Endothelial cell of umbilical vein (primary cell): ENCODE results near the gene FOXD2.

Experiments used
- EZH2 ChIP-seq: IDR thresholded peaks from 2 replicates; pipeline ENCODE4 v1.6.1; 2012; ENCODE audit warnings: borderline replicate concordance, low read depth, mild to moderate bottlenecking, moderate library complexity, low read length, inconsistent platforms; ENCODE audit not compliant: severe bottlenecking
- JUN ChIP-seq: IDR thresholded peaks from 2 replicates; pipeline ENCODE4 v1.6.1; 2011; ENCODE audit warnings: borderline replicate concordance, low read depth; ENCODE audit not compliant: insufficient read length, insufficient read depth
- MYC ChIP-seq: IDR thresholded peaks from one replicate; pipeline ENCODE4 v1.6.1; 2011; ENCODE audit warnings: mild to moderate bottlenecking, low read depth, low read length
- POLR2A ChIP-seq: IDR thresholded peaks from 2 replicates; pipeline ENCODE4 v1.6.1; 2012; ENCODE audit warnings: low read depth, mild to moderate bottlenecking, control low read depth, low read length
- POLR2AphosphoS5 ChIP-seq: IDR thresholded peaks from 2 replicates; pipeline ENCODE4 v1.6.1; 2012; ENCODE audit warnings: low read depth, mild to moderate bottlenecking, control low read depth, low read length, moderate library complexity; ENCODE audit not compliant: insufficient read depth
- TF ChIP-seq, protein P1 (sequence below), 2 donors: IDR thresholded peaks; 1 replicate in 1 of 2; 2 replicates in 1 of 2; pipeline ENCODE4 v1.5.1; 2011; ENCODE audit warnings: low read length in 2 of 2, mild to moderate bottlenecking in 2 of 2, moderate library complexity in 2 of 2, control low read depth in 1 of 2, inconsistent platforms in 1 of 2, low read depth in 1 of 2; ENCODE audit not compliant: insufficient read depth in 1 of 2; ENCODE audit errors: extremely low read depth in 1 of 2
- TF ChIP-seq, protein P2 (sequence below): IDR thresholded peaks from 2 replicates; pipeline ENCODE4 v1.6.1; 2011; ENCODE audit not compliant: insufficient read depth, insufficient read length

DNA sequence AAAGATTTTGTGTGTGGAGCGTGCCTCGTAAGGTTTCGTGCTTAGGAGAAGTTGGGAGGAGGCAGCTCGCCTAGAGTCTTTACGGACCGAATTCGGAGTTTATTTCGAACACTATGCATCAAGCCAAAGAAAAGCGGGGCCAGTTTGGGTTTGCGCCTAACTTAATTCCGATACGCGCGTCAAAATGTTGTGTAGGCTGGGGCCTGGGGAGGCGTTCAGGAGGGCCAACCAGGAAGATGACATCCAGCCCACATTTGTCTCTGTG, 6.4 kb downstream of the FOXD2 start:
- TF ChIP-seq, protein P1, sequence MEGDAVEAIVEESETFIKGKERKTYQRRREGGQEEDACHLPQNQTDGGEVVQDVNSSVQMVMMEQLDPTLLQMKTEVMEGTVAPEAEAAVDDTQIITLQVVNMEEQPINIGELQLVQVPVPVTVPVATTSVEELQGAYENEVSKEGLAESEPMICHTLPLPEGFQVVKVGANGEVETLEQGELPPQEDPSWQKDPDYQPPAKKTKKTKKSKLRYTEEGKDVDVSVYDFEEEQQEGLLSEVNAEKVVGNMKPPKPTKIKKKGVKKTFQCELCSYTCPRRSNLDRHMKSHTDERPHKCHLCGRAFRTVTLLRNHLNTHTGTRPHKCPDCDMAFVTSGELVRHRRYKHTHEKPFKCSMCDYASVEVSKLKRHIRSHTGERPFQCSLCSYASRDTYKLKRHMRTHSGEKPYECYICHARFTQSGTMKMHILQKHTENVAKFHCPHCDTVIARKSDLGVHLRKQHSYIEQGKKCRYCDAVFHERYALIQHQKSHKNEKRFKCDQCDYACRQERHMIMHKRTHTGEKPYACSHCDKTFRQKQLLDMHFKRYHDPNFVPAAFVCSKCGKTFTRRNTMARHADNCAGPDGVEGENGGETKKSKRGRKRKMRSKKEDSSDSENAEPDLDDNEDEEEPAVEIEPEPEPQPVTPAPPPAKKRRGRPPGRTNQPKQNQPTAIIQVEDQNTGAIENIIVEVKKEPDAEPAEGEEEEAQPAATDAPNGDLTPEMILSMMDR (IDR thresholded peaks at IDR 0.05; ENCODE audit: extremely low read depth in 1 of 2, insufficient read depth in 1 of 2, low read depth in 1 of 2, low read length in 2 of 2): no peak
- TF ChIP-seq MYC (no peak), POLR2A (no peak), EZH2 (peak; percentile 91), JUN (no peak), POLR2AphosphoS5 (no peak)
- TF ChIP-seq, protein P2, sequence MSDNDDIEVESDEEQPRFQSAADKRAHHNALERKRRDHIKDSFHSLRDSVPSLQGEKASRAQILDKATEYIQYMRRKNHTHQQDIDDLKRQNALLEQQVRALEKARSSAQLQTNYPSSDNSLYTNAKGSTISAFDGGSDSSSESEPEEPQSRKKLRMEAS: no peak
